Activated T-helper 9 cell treated with anti-CD3 and anti-CD28 coated beads, Interleukin-2, amount 50 U/mL, for 16 hours (primary cell): ENCODE data around the gene LGMN.

Experiments
- DNase-seq: peaks from one replicate; pipeline ENCODE4 v3.0.0-alpha.2; 2020; ENCODE audit warnings: low read depth

Gene LGMN

GRCh38 chr14:92675976-92676375, 72.5 kb downstream of the LGMN start:
- no peak for DNase-seq

- DNase-seq, result no peak
Observed at GRCh38 chr14:92675421-92675820, 73.0 kb downstream of the LGMN start.

GRCh38 chr14:92673601-92674150, 74.8 kb downstream of the LGMN start:
- no peak for DNase-seq

- DNase-seq, result no peak
Observed at GRCh38 chr14:92670643-92671366, 77.6 kb downstream of the LGMN start.

- DNase-seq, result no peak
Observed at GRCh38 chr14:92670160-92670559, 78.3 kb downstream of the LGMN start.

- DNase-seq, result no peak
Observed at GRCh38 chr14:92668276-92668973, 80.0 kb downstream of the LGMN start.

GRCh38 chr14:92666251-92666650, 82.2 kb downstream of the LGMN start:
- DNase-seq, result no peak

- no peak for DNase-seq
Observed at GRCh38 chr14:92665661-92666110, 82.7 kb downstream of the LGMN start.

GRCh38 chr14:92663049-92663448, 85.4 kb downstream of the LGMN start:
- no peak for DNase-seq

GRCh38 chr14:92660571-92660970, 87.9 kb downstream of the LGMN start:
- DNase-seq, result no peak

GRCh38 chr14:92659765-92660561, 88.5 kb downstream of the LGMN start:
- DNase-seq, result no peak

GRCh38 chr14:92658684-92659083, 89.7 kb downstream of the LGMN start:
- no peak for DNase-seq

GRCh38 chr14:92658160-92658559, 90.3 kb downstream of the LGMN start:
- no peak for DNase-seq

GRCh38 chr14:92657457-92658142, 90.8 kb downstream of the LGMN start:
- DNase-seq, result no peak

GRCh38 chr14:92656306-92657081, 91.9 kb downstream of the LGMN start:
- DNase-seq, result no peak

GRCh38 chr14:92655419-92656201, 92.8 kb downstream of the LGMN start:
- DNase-seq, result no peak

- no peak for DNase-seq
Observed at GRCh38 chr14:92654239-92654901, 94.1 kb downstream of the LGMN start.
